IPS DF 4.7 (cell line): ENCODE measurements around the gene STEAP4.
"Not testable (repeated sequence)": the region's sequence is repeated elsewhere in the genome, so short reads cannot be mapped to it uniquely, and the experiment has no call there.

Source experiments
- DNase-seq: peaks from one replicate; pipeline ENCODE4 v3.0.0-alpha.2; 2013; ENCODE audit warnings: low spot score; ENCODE audit errors: extremely low read depth

STEAP4 gene

GRCh38 chr7:88268858-88269257 is 37.8 kb downstream of the STEAP4 start:
- DNase-seq = no peak

DNA sequence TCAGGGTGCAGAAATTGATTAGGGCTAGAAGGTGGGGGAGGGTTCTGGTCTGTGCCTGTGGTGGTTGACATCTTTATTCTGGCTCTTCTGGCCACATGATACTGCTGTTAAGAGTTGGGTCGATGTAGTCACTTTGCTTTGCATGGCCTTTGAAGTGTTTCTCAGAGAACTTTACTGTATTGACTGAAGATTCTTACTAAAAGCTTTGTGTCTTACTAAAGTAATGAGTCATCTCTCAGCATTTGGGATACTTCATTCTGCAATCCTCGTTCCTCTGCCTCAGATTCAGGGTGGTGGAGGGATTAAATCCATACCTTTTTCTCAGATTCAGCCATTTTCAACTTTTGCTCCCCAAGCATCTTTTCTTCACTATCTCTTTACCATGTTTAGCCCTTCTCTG is 38.6 kb downstream of the STEAP4 start:
- DNase-seq = no peak

- no peak for DNase-seq
These were observed 39.3 kb downstream of the STEAP4 start for GRCh38 chr7:88267421-88267820.

GRCh38 chr7:88264987-88265386 is 41.7 kb downstream of the STEAP4 start:
- DNase-seq = not testable (repeated sequence)

DNA sequence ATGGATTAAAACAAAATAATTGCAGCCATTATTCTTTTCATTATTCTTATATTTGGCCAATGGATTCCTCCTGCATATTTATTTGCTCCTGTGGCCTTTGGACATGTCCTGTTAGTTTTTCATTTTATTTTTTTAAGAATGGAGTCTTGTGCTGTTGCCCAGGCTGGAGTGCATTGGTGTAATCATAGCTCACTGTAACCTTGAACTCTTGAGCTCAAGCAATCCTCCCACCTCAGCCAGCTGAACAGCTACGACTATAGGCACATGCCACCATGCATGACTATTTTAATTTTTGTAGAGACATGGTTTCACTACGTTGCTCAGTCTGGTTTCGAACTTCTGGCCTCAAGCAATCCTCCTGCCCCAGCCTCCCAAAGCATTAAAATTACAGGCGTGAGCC is 44.1 kb downstream of the STEAP4 start:
- DNase-seq = no peak

GRCh38 chr7:88260719-88261118 is 46.0 kb downstream of the STEAP4 start:
- no peak for DNase-seq

DNA sequence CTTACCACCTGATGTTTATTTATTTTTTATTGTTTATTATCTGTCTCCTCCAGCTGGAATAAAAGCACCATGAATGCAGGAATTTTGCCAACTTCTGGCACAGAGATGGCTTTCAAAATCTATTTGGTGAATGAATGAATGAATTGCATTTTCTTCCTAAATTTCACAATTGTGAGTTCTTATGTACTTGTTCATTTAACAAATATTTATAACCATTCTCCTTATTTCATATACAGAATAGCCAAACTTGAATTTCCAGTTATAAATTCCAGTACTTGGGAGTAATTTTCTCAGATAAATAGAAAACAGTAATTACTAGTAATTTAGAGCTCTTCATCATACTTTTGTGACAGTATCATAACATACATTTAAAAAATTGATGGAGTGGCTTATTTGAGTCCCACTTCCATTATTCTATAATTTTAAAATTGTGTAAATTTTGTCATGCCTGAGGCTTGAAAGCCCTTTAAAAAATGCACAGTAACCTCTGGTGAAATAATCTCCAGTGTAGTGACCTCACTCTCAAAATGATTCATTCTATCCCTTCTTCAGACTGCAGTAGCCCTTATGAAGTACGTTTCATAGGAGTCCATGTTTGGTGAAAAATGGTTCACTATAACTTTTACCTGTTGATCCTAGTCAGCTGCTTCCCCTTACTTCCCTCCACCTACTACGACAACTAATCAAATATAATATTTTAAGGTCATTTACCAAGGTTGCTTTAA is 46.9 kb downstream of the STEAP4 start:
- DNase-seq = no peak

- not testable (repeated sequence) for DNase-seq
These were observed 48.4 kb downstream of the STEAP4 start for GRCh38 chr7:88258296-88258695.

- DNase-seq = no peak
These were observed 49.8 kb downstream of the STEAP4 start for GRCh38 chr7:88256906-88257305.

DNA sequence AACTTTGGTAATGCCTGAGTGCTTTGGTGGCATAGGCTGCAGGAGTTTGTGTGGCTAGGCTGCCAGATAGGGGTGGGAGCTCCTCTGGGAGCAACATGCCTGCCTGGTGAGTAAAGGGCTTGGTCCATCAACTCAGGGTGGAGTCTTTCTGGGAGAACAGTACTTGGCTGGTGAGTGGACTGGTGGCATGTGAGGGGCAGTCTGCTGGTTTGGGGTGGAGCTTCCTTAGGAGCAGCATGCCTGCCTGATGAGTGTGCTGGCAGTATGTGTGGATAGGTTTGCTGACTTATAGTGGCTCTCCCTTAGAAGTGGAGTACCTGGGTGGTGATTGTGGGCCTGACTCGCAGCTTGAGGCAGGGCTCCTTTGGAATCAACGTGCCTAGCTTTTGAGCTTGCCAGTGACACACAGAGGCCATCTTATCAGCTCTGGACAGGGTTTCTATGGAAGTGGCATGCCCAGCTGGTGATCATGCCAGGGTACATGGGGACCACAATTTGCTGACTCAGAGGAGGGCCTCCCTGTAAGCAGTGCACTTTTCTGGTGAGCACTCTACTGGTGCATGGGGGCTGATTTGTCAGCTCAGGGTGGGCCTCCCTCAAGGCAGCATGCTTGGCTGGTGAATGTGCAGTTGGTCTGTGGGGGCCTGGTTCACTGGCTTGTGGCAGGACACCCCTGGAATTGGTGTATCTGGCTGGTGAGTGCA is 51.8 kb downstream of the STEAP4 start:
- DNase-seq = no peak

GRCh38 chr7:88253640-88254039 is 53.1 kb downstream of the STEAP4 start:
- no peak for DNase-seq

- no peak for DNase-seq
These were observed 62.4 kb downstream of the STEAP4 start for GRCh38 chr7:88244258-88244657.

GRCh38 chr7:88243345-88243909 is 63.3 kb downstream of the STEAP4 start:
- no peak for DNase-seq

GRCh38 chr7:88239852-88240251 is 66.8 kb downstream of the STEAP4 start:
- no peak for DNase-seq

GRCh38 chr7:88233828-88234227 is 72.9 kb downstream of the STEAP4 start:
- DNase-seq = no peak

DNA sequence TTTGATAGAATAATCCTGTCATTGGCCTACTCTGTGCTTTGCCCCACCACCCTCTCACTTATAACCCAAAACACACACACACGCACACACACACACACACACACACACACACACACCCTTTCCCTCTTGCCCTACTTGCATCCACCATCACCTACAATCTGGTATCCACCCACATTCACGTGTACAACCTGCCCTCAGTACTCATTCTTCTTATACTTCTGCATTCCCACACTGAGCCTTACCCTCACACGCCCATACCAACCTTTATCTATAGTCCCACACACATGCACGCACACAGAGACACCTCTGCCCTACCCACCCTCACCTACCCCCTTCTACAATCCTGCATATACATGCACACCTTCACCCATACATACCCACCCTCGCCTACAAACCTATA is 76.0 kb downstream of the STEAP4 start:
- no peak for DNase-seq

DNA sequence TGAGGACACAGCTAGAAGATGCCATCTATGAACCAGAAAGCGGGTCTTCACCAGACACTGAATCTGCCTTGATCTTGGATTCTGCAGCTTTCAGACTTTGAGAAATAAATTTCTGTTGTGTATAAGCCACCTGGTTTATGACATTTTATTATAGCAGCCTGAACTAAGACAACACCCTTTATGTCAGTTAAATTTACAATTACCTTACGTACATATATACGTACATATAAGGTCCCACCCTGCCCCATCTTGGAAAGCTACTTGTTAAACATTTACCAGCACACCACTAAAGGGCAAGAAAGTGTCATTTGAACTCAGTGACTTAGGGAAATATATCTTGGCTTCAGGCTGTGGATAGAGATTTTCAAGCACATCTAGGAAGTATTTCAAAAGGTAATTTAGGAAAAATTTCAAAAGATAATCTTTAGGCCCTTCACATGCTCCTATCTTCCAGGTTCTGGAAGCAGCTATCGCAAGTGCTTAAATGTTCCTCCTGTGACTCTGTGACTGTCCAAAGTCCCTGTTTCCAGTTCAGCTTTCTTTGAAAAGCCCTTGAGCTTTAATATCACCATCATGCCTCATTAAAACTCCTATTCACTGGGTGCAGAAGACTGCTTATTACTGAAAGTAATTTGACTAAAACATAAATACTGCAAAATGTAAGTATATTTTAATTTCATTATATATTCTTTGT is 77.2 kb downstream of the STEAP4 start:
- no peak for DNase-seq

DNA sequence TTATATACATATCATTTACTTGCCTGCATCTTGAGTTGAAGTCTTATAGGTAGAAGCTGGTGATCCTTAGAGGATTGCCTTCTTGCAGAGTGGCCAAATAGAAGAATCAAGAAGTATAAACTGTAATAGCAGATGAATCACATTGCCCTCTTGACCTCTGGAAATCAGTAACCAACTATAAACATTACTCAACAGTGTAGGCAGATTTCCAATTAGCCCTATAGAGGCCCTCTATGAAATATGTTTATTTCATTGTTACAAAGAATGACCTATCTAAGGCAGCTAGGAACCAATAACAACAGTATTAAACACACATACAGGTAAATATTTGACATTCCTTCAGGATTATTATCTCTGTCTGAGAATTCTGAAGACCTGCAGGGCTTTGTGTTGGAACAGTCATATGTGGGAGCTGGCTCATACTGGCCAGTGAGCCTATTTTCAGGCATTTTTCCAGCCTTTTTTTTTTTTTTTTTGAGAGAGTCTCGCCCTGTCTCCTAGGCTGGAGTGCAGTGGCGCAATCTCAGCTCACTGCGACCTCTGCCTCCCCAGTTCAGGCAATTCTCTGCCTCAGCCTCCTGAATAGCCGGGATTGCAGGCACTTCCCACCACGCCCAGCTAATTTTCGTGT is 79.7 kb downstream of the STEAP4 start:
- no peak for DNase-seq

DNA sequence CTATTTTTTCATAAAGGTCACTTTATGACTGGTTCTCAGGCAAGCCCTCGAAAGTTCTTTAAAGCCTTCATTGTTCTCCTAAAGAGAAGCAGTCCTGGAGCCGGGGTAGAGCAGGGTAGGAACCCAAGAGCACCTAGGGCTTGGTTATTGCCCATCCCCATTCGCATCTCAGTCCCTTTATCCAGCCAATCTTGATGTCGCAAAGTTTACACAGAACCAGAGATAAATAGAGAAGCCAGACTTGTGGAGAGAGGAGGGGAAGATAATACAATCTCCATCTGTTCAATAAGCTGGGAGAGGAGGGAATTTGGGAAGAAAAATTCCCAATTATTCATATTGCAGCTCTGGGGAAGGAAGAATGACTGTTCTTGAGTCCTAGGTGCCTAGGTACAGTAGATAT is 80.5 kb downstream of the STEAP4 start:
- DNase-seq = no peak

DNA sequence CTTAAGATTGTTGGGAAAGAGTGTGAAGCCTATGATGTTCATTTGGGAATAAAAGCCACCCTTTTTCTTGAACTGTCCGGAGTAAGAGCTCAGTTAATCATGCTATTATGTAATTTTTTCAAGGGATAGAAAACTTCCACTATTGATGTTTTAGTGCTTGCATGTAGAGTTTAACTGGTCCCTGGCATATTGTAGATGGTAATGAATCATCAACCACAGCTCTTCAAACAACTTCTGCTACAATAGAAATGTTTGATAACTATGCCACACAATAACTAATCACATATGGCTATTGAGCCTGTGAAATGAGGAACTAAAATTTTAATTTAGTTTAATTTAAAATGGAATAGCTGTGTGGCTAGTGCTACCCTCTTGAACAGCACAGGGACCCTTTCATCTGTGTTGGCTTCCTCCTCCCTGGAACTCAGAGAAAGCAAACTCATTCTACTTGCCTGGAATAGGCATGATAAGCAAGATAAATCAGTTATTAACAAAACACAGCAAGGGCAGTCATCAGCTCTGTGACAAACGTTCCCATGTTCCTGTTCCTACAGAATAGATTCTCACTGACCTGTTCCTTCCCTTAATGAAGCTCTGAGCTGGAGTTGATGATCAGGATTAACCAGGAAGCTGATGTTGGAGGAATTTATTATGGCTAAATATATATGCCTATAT is 82.0 kb downstream of the STEAP4 start:
- DNase-seq = no peak

- DNase-seq = no peak
These were observed 83.4 kb downstream of the STEAP4 start for GRCh38 chr7:88223265-88223664.
